Spleen (tissue), 7 donors: ENCODE data around the gene MELTF.

Experiments
- CTCF ChIP-seq, 11 experiments: fragments of 200-600 bp in 7 of 11; fragments of 450-650 bp in 4 of 11; sonication (generic) in 4 of 11; IDR thresholded peaks in 8 of 11; conservative IDR thresholded peaks in 3 of 11; 1 replicate in 7 of 11; 2 replicates in 4 of 11; pipeline versions ENCODE4 v1.4.0 to v1.8.0; 2016 to 2021; ENCODE audit warnings: antibody characterized with exemption in 11 of 11, inconsistent platforms in 4 of 11, mild to moderate bottlenecking in 1 of 11
- POLR2A ChIP-seq, 3 donors: fragments of 450-650 bp; IDR thresholded peaks; one replicate each; pipeline ENCODE4 v1.5.1; 2017; ENCODE audit warnings: antibody characterized with exemption in 3 of 3, mild to moderate bottlenecking in 1 of 3
- POLR2AphosphoS5 ChIP-seq, 3 donors: sonication (generic); formaldehyde crosslinking; IDR thresholded peaks; one replicate each; pipeline ENCODE4 v1.5.1; 2017; ENCODE audit warnings: antibody characterized with exemption in 3 of 3
- donor health status: DM: no; HTN: no; CAD: no; lungs with moderate emphysema.
- donor health status: DM: no; HTN: no; CAD: no.
- donor health status: DM: no; HTN: no; CAD: no.

GRCh38 chr3:197014024-197014423 is 15.6 kb downstream of the MELTF start:
- no peak for TF ChIP-seq CTCF (IDR thresholded peaks at IDR 0.05 in 8 of 11, conservative IDR thresholded peaks at IDR 0.05 in 3 of 11)
- no peak for TF ChIP-seq POLR2A (IDR thresholded peaks at IDR 0.05)
- TF ChIP-seq POLR2AphosphoS5 (IDR thresholded peaks at IDR 0.05) = no peak
